CD4-positive, alpha-beta T cell treated with Interleukin-4 for 1 hour (primary cell): ENCODE measurements around the gene IMMP2L.

ENCODE experiments used
- DNase-seq, 2 donors: peaks; one replicate each; pipeline ENCODE4 v3.0.0-alpha.2; 2020 to 2022

The IMMP2L gene

GRCh38 chr7:111137296-111138192 lies 424.7 kb downstream of the IMMP2L start:
- peak in 1 of 2 donors; percentile 26 for DNase-seq

- no peak for DNase-seq
Measured at GRCh38 chr7:111132833-111133232, 429.5 kb downstream of the IMMP2L start.

GRCh38 chr7:111129435-111129834 lies 432.9 kb downstream of the IMMP2L start:
- DNase-seq = no peak

- no peak for DNase-seq
Measured at GRCh38 chr7:111126987-111127386, 435.3 kb downstream of the IMMP2L start.

- no peak for DNase-seq
Measured at GRCh38 chr7:111115966-111116365, 446.3 kb downstream of the IMMP2L start.

GRCh38 chr7:111113263-111114017 lies 448.9 kb downstream of the IMMP2L start:
- no peak for DNase-seq

- DNase-seq = no peak
Measured at GRCh38 chr7:111112439-111112838, 449.9 kb downstream of the IMMP2L start.

GRCh38 chr7:111108496-111108895 lies 453.8 kb downstream of the IMMP2L start:
- no peak for DNase-seq

- DNase-seq = no peak
Measured at GRCh38 chr7:111108000-111108399, 454.3 kb downstream of the IMMP2L start.

- DNase-seq = no peak
Measured at GRCh38 chr7:111107579-111107978, 454.7 kb downstream of the IMMP2L start.

- DNase-seq = no peak
Measured at GRCh38 chr7:111105269-111105668, 457.0 kb downstream of the IMMP2L start.

- no peak for DNase-seq
Measured at GRCh38 chr7:111104710-111105109, 457.6 kb downstream of the IMMP2L start.

- DNase-seq = no peak
Measured at GRCh38 chr7:111103678-111104274, 458.5 kb downstream of the IMMP2L start.

GRCh38 chr7:111103136-111103535 lies 459.2 kb downstream of the IMMP2L start:
- no peak for DNase-seq

GRCh38 chr7:111101856-111102646 lies 460.2 kb downstream of the IMMP2L start:
- no peak for DNase-seq

GRCh38 chr7:111098926-111099250 lies 463.4 kb downstream of the IMMP2L start:
- DNase-seq = no peak

GRCh38 chr7:111098011-111098925 lies 464.0 kb downstream of the IMMP2L start:
- DNase-seq = peak; percentile 53 to 58

GRCh38 chr7:111096997-111097396 lies 465.3 kb downstream of the IMMP2L start:
- no peak for DNase-seq

GRCh38 chr7:111094419-111094818 lies 467.9 kb downstream of the IMMP2L start:
- DNase-seq = no peak

- no peak for DNase-seq
Measured at GRCh38 chr7:111093496-111093895, 468.8 kb downstream of the IMMP2L start.

- DNase-seq = no peak
Measured at GRCh38 chr7:111092406-111093236, 469.7 kb downstream of the IMMP2L start.
